Lower leg skin (tissue), 3 donors: ENCODE measurements around the gene VGLL1.

Source experiments
- POLR2A ChIP-seq, 2 donors: fragments of 450-650 bp; IDR thresholded peaks; one replicate each; pipeline ENCODE4 v1.6.1; 2016 to 2017; ENCODE audit warnings: antibody characterized with exemption in 2 of 2, mild to moderate bottlenecking in 1 of 2, moderate library complexity in 1 of 2
- TF ChIP-seq, protein P1 (sequence below), 3 donors: fragments of 450-650 bp; IDR thresholded peaks; one replicate each; pipeline ENCODE4 v1.5.1; 2016; ENCODE audit warnings: antibody characterized with exemption in 3 of 3, mild to moderate bottlenecking in 3 of 3, moderate library complexity in 2 of 3

DNA sequence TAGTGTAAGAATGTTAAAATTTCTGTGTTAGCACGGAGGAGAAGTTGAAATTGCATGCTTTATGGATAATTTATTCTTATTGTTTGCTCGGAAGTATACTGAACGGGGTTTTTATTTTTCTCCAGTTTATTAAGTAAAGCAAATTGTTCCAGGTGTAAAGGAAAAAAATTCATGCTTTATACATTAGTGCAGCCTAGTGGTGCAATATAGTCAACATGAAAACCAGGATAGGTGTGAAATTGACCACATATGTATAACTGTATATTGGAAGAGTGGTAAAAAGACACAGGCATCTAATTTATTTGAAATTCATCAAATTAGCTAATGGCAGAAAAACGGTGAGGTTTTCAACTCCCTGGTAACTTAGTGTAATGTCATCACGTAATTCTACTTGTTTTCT, 43.3 kb upstream of the VGLL1 start:
- TF ChIP-seq POLR2A (IDR thresholded peaks at IDR 0.05), result no peak
- TF ChIP-seq, protein P1, sequence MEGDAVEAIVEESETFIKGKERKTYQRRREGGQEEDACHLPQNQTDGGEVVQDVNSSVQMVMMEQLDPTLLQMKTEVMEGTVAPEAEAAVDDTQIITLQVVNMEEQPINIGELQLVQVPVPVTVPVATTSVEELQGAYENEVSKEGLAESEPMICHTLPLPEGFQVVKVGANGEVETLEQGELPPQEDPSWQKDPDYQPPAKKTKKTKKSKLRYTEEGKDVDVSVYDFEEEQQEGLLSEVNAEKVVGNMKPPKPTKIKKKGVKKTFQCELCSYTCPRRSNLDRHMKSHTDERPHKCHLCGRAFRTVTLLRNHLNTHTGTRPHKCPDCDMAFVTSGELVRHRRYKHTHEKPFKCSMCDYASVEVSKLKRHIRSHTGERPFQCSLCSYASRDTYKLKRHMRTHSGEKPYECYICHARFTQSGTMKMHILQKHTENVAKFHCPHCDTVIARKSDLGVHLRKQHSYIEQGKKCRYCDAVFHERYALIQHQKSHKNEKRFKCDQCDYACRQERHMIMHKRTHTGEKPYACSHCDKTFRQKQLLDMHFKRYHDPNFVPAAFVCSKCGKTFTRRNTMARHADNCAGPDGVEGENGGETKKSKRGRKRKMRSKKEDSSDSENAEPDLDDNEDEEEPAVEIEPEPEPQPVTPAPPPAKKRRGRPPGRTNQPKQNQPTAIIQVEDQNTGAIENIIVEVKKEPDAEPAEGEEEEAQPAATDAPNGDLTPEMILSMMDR (IDR thresholded peaks at IDR 0.05), result no peak
